ENCODE measurements around the gene TACR1. TPM values are rescaled to one million over a fixed set of nuclear protein-coding genes. Genes with fewer than 3 reads are reported as not detected.

TACR1 gene
- total RNA-seq, 4 donors from 2014 or later, result 0.37 to 6.7 (median 5.2) TPM

DNA sequence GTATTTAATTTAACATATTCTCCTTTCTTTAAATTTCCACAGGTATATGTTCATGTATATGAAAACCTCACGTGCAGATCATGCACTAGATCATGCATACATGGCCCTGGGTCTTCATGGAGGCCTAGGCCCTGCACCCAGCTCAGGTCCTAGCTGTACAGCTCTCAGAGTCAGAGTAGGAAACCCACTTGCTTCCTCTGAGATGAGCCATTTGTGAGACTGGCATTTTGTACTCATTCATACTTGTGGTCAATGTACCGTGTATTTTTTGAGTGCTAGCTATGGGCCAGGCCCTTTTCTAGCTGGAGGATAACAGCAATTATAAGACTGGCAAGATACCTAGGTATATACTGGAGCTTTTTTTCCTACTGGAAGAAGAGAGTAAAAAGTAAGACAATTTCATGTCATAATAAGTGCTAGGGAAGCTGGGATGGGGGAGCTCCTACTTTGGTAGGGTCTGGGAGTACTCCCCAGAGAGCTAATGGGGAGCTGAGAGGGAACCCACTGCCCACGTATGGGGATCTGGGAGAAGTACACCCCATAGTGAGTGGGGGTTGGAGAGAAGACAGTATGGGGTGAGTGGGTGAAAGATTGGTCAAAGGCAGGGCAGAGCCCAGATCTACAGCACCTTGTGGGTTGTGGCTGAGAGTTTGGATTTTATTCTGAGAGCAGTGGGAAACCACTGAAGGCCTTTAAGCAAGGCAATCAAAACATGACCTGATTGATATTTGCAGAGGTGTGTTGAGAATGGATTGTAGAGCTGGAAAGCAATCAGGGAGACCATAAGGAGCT lies 168.9 kb downstream of the TACR1 start:
- DNase-seq (ENCODE audit: low spot score) (no peak), ATAC-seq (ENCODE audit: low FRiP score) (no peak)
- TF ChIP-seq, protein P1, sequence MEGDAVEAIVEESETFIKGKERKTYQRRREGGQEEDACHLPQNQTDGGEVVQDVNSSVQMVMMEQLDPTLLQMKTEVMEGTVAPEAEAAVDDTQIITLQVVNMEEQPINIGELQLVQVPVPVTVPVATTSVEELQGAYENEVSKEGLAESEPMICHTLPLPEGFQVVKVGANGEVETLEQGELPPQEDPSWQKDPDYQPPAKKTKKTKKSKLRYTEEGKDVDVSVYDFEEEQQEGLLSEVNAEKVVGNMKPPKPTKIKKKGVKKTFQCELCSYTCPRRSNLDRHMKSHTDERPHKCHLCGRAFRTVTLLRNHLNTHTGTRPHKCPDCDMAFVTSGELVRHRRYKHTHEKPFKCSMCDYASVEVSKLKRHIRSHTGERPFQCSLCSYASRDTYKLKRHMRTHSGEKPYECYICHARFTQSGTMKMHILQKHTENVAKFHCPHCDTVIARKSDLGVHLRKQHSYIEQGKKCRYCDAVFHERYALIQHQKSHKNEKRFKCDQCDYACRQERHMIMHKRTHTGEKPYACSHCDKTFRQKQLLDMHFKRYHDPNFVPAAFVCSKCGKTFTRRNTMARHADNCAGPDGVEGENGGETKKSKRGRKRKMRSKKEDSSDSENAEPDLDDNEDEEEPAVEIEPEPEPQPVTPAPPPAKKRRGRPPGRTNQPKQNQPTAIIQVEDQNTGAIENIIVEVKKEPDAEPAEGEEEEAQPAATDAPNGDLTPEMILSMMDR (IDR thresholded peaks at IDR 0.05), result no peak

DNA sequence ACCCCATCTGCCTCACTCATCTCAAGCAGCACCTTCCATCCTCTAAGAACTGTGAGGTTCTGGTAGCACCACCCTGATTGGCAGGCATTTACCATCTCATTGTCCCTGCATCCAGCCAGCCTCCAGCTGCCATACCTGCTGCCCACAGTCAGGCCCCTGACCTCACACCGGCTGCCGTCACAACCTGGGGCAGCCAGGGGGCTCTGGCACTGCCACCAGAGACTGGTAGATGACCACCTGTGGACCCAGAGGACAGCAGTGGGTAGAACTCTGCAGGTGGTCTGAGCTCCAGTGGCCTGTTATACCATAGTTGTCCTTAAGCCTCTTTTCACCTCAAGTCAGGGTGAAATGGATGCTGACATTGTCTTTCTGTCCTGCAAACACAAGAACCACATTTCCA lies 171.4 kb downstream of the TACR1 start:
- no peak for DNase-seq (ENCODE audit: low spot score)
- ATAC-seq (ENCODE audit: low FRiP score), result no peak
- TF ChIP-seq, protein P1 (IDR thresholded peaks at IDR 0.05), result no peak

DNA sequence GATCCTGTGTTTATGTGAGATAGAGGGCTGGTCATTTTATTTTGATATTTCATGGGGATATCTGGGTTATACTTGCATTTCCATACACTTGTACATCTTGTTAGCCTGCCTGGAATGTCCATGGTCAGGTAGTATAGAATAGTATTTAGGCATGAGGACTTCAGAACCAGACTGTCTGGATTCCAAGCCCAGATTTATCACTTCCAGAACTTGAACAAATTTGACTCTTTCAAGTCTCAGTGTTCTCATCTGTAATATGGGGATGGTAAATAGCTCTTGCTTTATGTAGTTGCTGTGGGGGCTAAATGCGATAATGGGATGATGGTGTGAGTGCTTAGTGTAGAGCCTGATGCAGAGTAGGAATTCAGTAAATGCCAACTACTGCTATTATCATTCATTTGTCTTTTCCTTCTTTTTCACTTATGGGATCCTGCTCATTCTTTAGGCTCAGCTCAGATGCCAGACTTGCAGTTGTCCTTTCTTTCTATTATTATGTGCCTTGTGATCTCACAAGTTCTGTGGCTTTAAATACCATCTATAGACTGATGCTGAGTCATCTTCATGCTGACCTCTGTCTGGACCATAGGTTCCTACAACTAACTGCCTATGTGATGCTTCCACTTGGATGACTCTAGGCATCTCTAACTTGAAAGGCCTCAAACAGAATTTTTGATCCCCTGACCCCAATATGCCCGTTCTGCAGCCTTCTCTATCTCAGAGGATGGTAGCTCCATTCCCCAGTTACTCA lies 173.5 kb downstream of the TACR1 start:
- no peak for DNase-seq (ENCODE audit: low spot score)
- ATAC-seq (ENCODE audit: low FRiP score), result no peak
- TF ChIP-seq, protein P1 (IDR thresholded peaks at IDR 0.05), result no peak

DNA sequence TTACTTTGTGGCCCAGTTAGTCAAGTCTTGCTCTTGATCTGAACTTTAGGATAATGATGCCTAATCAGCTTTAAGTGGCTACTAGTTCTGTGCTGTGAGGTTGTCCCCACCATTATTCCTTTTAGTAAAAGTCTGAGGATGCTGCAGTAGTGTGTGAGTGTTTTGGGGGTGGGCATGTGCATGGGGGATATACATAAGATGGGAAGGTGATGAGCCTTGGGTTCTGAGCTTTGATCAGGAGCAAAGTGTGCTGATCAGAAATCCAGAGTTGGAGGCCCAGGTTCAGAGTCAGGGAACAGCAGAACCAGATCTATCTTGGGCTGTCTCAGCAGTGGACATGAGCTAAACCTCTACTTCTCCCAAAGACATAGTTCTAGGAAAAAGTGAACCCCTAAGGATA lies 174.1 kb downstream of the TACR1 start:
- TF ChIP-seq, protein P1 (IDR thresholded peaks at IDR 0.05), result no peak
- DNase-seq (ENCODE audit: low spot score) (no peak), ATAC-seq (ENCODE audit: low FRiP score) (no peak)

DNA sequence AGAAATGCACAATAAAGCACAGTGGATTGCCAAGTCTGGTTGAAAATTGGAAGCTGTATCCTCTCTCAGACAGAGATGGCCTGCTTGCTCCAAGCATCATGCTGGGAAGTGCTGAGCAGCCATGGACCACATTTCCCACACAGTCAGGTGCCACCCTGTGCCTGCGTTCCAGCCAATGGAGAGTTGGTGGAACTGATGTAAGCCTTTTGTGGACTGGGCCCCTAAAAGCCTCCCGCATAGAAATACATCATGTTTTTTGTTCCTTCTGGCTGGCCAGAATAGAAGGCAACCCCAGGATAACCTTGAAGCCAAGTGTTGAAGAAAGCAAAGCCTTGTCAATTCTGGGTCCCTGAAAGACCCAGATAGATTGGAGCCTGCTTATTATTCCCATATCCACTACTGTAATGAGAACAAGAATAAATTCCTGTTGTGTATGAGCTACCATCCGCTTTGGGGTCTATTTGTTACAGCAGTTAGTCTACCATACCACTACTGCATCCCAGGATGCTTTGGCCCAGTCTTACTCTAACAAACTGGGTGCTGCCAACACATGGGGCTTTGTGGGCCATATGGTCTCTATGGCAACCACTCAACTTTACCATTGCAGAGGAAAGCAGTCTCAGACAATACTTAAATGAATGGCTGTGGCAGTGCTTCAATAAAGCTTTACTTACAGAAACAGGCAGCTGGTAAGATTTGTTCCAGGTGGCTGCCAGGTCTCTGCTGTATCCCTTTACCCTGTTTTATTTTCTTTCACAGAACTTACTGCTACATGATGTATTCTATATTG lies 175.5 kb downstream of the TACR1 start:
- DNase-seq (ENCODE audit: low spot score) (no peak), ATAC-seq (ENCODE audit: low FRiP score) (no peak)
- TF ChIP-seq, protein P1 (IDR thresholded peaks at IDR 0.05), result no peak

DNA sequence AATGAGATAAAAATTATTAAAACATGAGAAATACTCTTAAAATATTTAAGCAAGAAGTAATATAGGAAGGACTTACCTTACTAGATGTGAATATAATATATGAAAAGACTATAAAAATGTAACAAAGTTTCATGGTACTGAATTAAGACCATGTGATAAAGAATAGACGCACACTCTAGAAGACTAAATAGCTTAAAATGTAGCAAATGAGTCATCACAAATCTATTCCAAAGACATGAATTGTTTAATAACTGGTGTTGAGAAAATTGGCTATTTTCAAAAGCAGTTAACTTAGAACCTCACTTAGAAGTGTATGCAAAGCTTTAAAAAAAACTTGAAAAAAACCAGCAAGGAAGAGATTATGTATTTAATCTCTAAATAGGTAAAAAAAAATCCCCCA lies 176.8 kb downstream of the TACR1 start:
- DNase-seq (ENCODE audit: low spot score) (no peak), ATAC-seq (ENCODE audit: low FRiP score) (no peak)
- TF ChIP-seq, protein P1 (IDR thresholded peaks at IDR 0.05), result no peak

Data from omental fat pad (tissue), 4 donors.